ENCODE measurements around the gene LIN37. TPM values are rescaled to one million over a fixed set of nuclear protein-coding genes. Genes with fewer than 3 reads are reported as not detected.

The LIN37 gene
- total RNA-seq, 1 experiment from 2014 or later, result 23.5 TPM

GRCh38 chr19:35757749-35758608 lies 9.6 kb downstream of the LIN37 start, which contains the start of gene PROSER3:
TSS of gene PROSER3 (plus strand) at chr19:35758176. CDS start at chr19:35758216, 40 bp downstream.
- Histone ChIP-seq H3K9me3 (ENCODE audit: control insufficient read depth, insufficient read depth, low read depth, low read length) (no peaks in the 10 kb centered on the region), H3K27ac (ENCODE audit: low read length) (peak within 1 kb of the TSS; percentile 100), H3K27me3 (ENCODE audit: control insufficient read depth, insufficient read depth, low read length) (no peaks in the 10 kb centered on the region), H3K36me3 (ENCODE audit: control insufficient read depth, insufficient read depth, low read length) (no peaks in the 10 kb centered on the region), H3K4me1 (ENCODE audit: control insufficient read depth, insufficient read depth, low read length) (peaks cover 16% of the 10 kb centered on the region), H3K4me3 (ENCODE audit: low read depth in 2 of 2, low read length in 2 of 2) (peak within 1 kb of the TSS; percentile 95 to 99)
- TF ChIP-seq CTCF (IDR thresholded peaks at IDR 0.05), result no peak
- TF ChIP-seq REST (IDR thresholded peaks at IDR 0.05; ENCODE audit: insufficient read depth in 1 of 2, low read depth in 2 of 2, low read length in 1 of 2), result no peak
- TF ChIP-seq SIN3A (IDR thresholded peaks at IDR 0.05; ENCODE audit: borderline replicate concordance, insufficient read depth, low read depth, low read length), result peak; percentile 85; the same call in 1 of the 2 replicates
- TF ChIP-seq TCF7L2 (IDR thresholded peaks at IDR 0.05; ENCODE audit: low read depth, low read length), result peak; percentile 98
- peak; percentile 74 for TF ChIP-seq POLR2AphosphoS5 (IDR thresholded peaks at IDR 0.05; ENCODE audit: low read depth, low read length)
- TSS peak; percentile 92 for BruUV-seq (replicated peaks)
- peak; percentile 99 for DNase-seq (ENCODE audit: low read depth, low spot score)
- CTCF ChIA-PET, result no interaction called here
- in situ Hi-C loops (cut with HindIII; ENCODE audit: low pct_unique_long_range_greater_than_20kb, low sequenced_read_pairs), result no loop called here
- POLR2A ChIA-PET, result interaction anchor here (0.7 kb wide), 1 partner anchor 10 kb away, joined by 3 read pairs; the partner anchor contains the start of gene LIN37
- intact Hi-C loops (cut with micrococcal nuclease; ENCODE audit: unreplicated experiment), result no loop called here
- peak; percentile 97 for ATAC-seq

- H3K36me3 ChIP-seq (ENCODE audit: control insufficient read depth, insufficient read depth, low read length), result no peaks in the 10 kb centered on the region
- intact Hi-C loops (cut with micrococcal nuclease; ENCODE audit: unreplicated experiment), result no loop called here
- TF ChIP-seq SIN3A (IDR thresholded peaks at IDR 0.05; ENCODE audit: borderline replicate concordance, insufficient read depth, low read depth, low read length) (no peak), TCF7L2 (IDR thresholded peaks at IDR 0.05; ENCODE audit: low read depth, low read length) (no peak), POLR2AphosphoS5 (IDR thresholded peaks at IDR 0.05; ENCODE audit: low read depth, low read length) (no peak), REST (IDR thresholded peaks at IDR 0.05; ENCODE audit: insufficient read depth in 1 of 2, low read depth in 2 of 2, low read length in 1 of 2) (no peak), CTCF (IDR thresholded peaks at IDR 0.05) (no peak)
- H3K27ac ChIP-seq (ENCODE audit: low read length), result peak overlapping the region; percentile 100
- ATAC-seq, result no peak
- in situ Hi-C loops (cut with HindIII; ENCODE audit: low pct_unique_long_range_greater_than_20kb, low sequenced_read_pairs), result no loop called here
- H3K4me3 ChIP-seq (ENCODE audit: low read depth in 2 of 2, low read length in 2 of 2), result no peak overlapping the region; a peak in 1 of 4 replicates
- H3K4me1 ChIP-seq (ENCODE audit: control insufficient read depth, insufficient read depth, low read length), result peaks cover 16% of the 10 kb centered on the region
- POLR2A ChIA-PET, result interaction anchor here (0.8 kb wide), 1 partner anchor 14 kb away, joined by 3 read pairs; the partner anchor contains the start of gene PSENEN
- BruUV-seq (replicated peaks), result no TSS peak
- no peak for DNase-seq (ENCODE audit: low read depth, low spot score)
- no peaks in the 10 kb centered on the region for H3K9me3 ChIP-seq (ENCODE audit: control insufficient read depth, insufficient read depth, low read depth, low read length)
- CTCF ChIA-PET, result no interaction called here
- no peaks in the 10 kb centered on the region for H3K27me3 ChIP-seq (ENCODE audit: control insufficient read depth, insufficient read depth, low read length)
Observed at GRCh38 chr19:35759697-35760096, 11.3 kb downstream of the LIN37 start.

Measured in Panc1 (cell line).